ENCODE results near the gene BANK1.

The BANK1 gene

DNA sequence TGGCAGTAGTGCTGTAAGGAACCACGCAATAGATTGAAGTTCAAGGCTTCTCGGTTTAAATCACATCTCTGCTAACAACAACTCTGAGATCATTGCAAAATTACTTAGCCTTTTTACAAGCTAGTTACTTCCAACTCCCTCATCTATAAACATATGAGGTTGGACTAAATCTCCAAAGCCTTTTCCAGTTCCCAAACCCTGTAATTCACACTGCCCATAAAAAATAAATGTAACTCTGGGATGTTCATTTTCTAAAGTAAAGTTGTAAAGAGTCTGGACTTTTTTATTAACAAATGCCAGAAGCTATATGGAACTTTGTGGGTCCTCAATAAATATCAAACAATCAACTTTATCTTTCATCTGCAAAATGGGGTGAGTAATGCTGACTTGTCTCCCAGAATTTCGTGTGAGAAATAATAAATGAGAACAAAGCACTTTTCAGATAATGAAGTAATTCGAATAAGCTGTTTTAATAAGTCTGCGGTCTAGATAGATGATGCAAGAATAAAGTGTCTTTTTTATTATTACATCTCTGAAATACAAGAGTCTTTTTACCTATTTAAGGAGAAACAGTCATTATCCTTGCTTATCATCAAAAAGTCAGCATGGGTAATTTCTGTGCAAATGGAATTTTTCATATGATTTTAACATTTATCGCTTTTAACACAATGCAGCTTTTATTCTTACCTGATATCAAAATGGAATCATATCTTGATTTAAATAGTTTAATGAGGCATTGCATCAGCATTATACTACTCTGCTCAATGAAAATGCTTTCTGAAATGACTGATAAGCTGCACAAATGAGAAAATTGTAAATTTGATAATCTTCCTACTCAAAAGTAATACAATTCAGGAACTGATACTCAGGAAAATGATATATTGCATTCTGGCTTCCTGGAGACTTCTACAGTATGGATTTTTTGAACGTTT lies 252.6 kb downstream of the BANK1 start:
- Histone ChIP-seq H3K4me1 (ENCODE audit: control insufficient read depth, low read depth, low read length) (no peaks in the 10 kb centered on the region), H3K9me3 (ENCODE audit: control insufficient read depth, low read depth, low read length) (no peaks in the 10 kb centered on the region), H3K4me3 (ENCODE audit: low read length) (no peak overlapping the region), H3K27me3 (ENCODE audit: control insufficient read depth, insufficient read depth, low read length) (no peaks in the 10 kb centered on the region), H3K36me3 (ENCODE audit: control insufficient read depth, low read depth, low read length) (no peaks in the 10 kb centered on the region), H3K27ac (ENCODE audit: low read length) (no peak overlapping the region), H3K9ac (ENCODE audit: low read length) (no peak overlapping the region)

DNA sequence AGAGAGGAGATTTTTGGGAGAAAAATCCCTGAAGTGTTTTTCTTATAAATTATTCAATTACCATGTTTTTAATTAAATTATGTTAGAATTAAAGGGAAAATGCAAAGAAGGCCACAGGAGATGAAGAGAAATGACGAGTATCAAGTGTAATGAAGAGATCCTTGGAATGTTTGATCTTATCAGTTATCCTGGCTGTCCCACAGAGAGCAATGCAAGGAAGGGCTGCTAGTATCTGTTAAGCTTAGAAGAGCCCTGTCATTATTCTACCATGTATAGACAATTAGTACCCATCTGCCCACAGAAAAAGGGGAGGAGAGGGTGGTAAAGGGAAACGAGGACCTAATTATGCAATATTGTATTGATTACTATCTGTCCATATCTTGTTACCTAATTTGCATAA lies 257.1 kb downstream of the BANK1 start:
- Histone ChIP-seq H3K27me3 (ENCODE audit: control insufficient read depth, insufficient read depth, low read length) (no peaks in the 10 kb centered on the region), H3K9me3 (ENCODE audit: control insufficient read depth, low read depth, low read length) (no peaks in the 10 kb centered on the region), H3K4me3 (ENCODE audit: low read length) (no peak overlapping the region), H3K36me3 (ENCODE audit: control insufficient read depth, low read depth, low read length) (no peaks in the 10 kb centered on the region), H3K9ac (ENCODE audit: low read length) (no peak overlapping the region), H3K4me1 (ENCODE audit: control insufficient read depth, low read depth, low read length) (no peaks in the 10 kb centered on the region), H3K27ac (ENCODE audit: low read length) (no peak overlapping the region)

DNA sequence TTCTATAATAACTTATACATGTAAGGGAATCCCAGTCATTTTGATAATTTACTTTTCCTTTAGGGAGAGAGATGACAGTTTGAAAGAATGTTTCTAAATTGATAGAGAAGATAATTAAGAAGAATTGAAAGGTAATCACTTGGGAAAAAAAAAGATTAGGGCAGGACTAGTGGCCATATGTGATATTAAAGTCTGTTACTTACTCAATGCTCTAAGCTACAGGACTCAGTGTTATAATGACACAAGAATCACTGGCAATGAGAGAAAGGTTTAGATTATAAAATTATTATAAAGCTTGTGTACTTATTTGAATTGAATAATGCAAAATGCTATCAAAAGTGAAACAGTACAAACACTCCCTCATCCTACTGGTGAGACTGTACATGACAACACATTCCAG lies 265.3 kb downstream of the BANK1 start:
- H3K27me3 ChIP-seq (ENCODE audit: control insufficient read depth, insufficient read depth, low read length): no peaks in the 10 kb centered on the region
- H3K9ac ChIP-seq (ENCODE audit: low read length): no peak overlapping the region
- no peak overlapping the region for H3K27ac ChIP-seq (ENCODE audit: low read length)
- H3K36me3 ChIP-seq (ENCODE audit: control insufficient read depth, low read depth, low read length): no peaks in the 10 kb centered on the region
- no peak overlapping the region for H3K4me3 ChIP-seq (ENCODE audit: low read length)
- no peaks in the 10 kb centered on the region for H3K9me3 ChIP-seq (ENCODE audit: control insufficient read depth, low read depth, low read length)
- H3K4me1 ChIP-seq (ENCODE audit: control insufficient read depth, low read depth, low read length): no peaks in the 10 kb centered on the region

DNA sequence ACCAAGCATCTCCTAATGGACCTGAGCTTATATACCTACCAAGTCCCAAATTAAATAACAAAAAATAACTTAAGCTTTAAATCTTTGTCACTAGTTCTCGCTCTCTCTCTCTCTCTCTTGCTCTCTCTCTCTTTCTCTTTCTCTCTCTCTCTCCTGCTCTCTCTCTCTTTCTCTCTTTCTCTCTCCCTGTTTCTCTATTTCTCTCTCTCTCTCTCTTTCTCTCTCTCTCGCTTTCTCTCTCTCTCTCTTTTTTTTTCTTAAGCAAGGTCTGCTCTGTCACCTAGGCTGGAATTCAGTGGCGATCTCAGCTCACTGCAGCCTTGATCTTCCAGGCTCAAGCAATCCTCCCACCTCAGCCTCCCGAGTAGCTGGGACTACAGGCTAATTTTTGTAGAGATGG lies 266.6 kb downstream of the BANK1 start:
- Histone ChIP-seq H3K27me3 (ENCODE audit: control insufficient read depth, insufficient read depth, low read length) (no peaks in the 10 kb centered on the region), H3K4me3 (ENCODE audit: low read length) (no peak overlapping the region)

DNA sequence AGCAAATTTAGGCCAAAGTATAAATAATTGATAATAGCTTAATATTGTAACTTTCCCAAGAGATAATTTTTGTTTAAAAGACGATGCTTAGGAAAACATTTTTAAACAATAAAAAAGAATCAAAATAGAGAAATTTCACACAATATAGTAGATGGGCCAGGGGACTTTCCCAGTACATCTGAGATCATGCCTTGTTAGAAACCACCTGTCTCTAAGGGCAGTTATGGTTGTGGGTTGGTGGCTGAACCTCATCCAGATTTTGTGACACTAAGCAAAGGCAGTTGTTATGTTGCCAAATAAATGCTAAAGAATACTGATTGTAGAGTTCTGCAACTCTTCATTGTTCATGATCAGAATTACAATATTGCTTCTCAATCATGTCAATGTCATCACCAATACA lies 270.6 kb downstream of the BANK1 start:
- Histone ChIP-seq H3K27me3 (ENCODE audit: control insufficient read depth, insufficient read depth, low read length) (no peaks in the 10 kb centered on the region), H3K27ac (ENCODE audit: low read length) (no peak overlapping the region), H3K9me3 (ENCODE audit: control insufficient read depth, low read depth, low read length) (no peaks in the 10 kb centered on the region), H3K4me1 (ENCODE audit: control insufficient read depth, low read depth, low read length) (no peaks in the 10 kb centered on the region), H3K36me3 (ENCODE audit: control insufficient read depth, low read depth, low read length) (no peaks in the 10 kb centered on the region), H3K9ac (ENCODE audit: low read length) (no peak overlapping the region), H3K4me3 (ENCODE audit: low read length) (no peak overlapping the region)

More for the DNA sequence above, 266.6 kb downstream of the BANK1 start:
- no peaks in the 10 kb centered on the region for H3K4me1 ChIP-seq (ENCODE audit: control insufficient read depth, low read depth, low read length)
- H3K9ac ChIP-seq (ENCODE audit: low read length): no peak overlapping the region
- no peak overlapping the region for H3K27ac ChIP-seq (ENCODE audit: low read length)
- H3K36me3 ChIP-seq (ENCODE audit: control insufficient read depth, low read depth, low read length): no peaks in the 10 kb centered on the region
- no peaks in the 10 kb centered on the region for H3K9me3 ChIP-seq (ENCODE audit: control insufficient read depth, low read depth, low read length)

DNA sequence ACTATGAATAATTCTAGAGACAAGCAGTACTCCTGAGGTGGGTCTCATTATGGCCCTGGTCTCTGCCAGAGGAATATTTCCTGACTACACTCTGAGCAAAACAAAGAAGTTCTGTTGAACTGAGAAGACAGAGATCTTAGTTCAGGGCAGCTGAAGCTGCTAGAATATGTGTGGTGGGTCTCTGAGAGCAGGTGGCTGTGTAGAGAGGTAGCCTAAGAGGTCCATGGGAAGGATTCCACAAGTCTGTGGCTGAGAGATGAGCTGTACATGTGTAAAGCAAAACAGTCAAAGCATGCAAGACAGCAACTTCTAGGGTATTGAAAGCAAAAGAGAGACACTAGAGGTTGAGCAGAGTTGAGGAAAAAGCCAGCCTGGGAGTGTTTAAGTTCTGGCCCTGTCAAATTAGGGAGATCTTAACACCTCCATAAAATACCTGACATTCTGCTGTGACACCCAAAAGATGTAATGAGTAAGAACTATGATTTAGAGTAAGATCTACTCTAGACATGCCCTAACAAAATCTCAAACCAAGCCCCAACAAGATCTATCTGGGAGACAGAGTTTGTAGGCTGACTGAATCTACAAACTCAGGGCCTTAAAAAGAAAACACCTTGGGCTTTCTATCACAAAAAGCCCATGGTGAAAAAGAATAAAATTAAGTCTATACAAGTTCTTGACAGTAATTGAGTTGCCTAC lies 274.4 kb downstream of the BANK1 start:
- H3K4me1 ChIP-seq (ENCODE audit: control insufficient read depth, low read depth, low read length): no peaks in the 10 kb centered on the region
- H3K27ac ChIP-seq (ENCODE audit: low read length): no peak overlapping the region

DNA sequence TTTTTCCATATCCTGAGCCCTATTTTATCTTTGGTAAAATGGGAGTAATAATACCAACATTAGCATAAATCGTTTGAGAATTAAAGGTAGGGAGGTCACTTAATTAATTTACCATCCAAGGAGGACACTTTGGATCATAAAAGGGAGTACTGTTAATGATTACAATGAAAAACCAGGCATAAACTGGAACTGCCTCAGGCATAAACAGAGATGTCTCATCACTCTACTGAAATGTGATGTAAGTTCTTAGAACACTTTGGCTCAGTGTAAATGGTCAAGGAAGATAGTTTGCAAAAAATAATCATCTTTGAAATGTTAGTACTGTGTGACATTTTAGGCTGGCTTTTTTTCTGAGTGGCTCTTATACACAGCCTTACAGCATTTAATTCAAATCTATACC lies 286.1 kb downstream of the BANK1 start:
- Histone ChIP-seq H3K9me3 (ENCODE audit: control insufficient read depth, low read depth, low read length) (no peaks in the 10 kb centered on the region), H3K4me1 (ENCODE audit: control insufficient read depth, low read depth, low read length) (no peaks in the 10 kb centered on the region), H3K36me3 (ENCODE audit: control insufficient read depth, low read depth, low read length) (no peaks in the 10 kb centered on the region), H3K27me3 (ENCODE audit: control insufficient read depth, insufficient read depth, low read length) (no peaks in the 10 kb centered on the region), H3K4me3 (ENCODE audit: low read length) (no peak overlapping the region), H3K27ac (ENCODE audit: low read length) (no peak overlapping the region), H3K9ac (ENCODE audit: low read length) (no peak overlapping the region)

More for the DNA sequence above, 274.4 kb downstream of the BANK1 start:
- Histone ChIP-seq H3K4me3 (ENCODE audit: low read length) (no peak overlapping the region), H3K9me3 (ENCODE audit: control insufficient read depth, low read depth, low read length) (no peaks in the 10 kb centered on the region), H3K36me3 (ENCODE audit: control insufficient read depth, low read depth, low read length) (no peaks in the 10 kb centered on the region), H3K27me3 (ENCODE audit: control insufficient read depth, insufficient read depth, low read length) (no peaks in the 10 kb centered on the region), H3K9ac (ENCODE audit: low read length) (no peak overlapping the region)

DNA sequence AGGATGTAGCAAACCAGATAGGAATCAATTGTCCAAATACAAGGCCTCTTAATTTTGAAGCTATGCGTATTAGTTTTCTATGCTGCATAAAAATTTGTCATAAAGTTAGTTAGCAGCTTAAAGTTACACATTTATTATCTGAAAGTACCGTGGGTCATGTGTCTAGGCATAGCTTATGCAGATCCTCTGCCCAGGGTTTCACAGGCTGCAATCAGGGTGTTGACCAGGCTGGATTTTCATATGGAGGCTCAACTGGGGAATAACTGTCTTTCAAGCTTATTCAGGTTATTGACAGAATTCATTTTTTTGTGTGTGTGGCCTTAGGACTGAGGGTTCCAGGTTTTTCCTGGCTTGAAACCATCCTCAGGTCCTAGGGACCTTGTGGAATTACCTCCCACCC lies 289.7 kb downstream of the BANK1 start:
- H3K4me1 ChIP-seq (ENCODE audit: control insufficient read depth, low read depth, low read length): no peaks in the 10 kb centered on the region
- H3K36me3 ChIP-seq (ENCODE audit: control insufficient read depth, low read depth, low read length): no peaks in the 10 kb centered on the region
- H3K27ac ChIP-seq (ENCODE audit: low read length): no peak overlapping the region
- H3K9me3 ChIP-seq (ENCODE audit: control insufficient read depth, low read depth, low read length): no peaks in the 10 kb centered on the region
- no peaks in the 10 kb centered on the region for H3K27me3 ChIP-seq (ENCODE audit: control insufficient read depth, insufficient read depth, low read length)
- no peak overlapping the region for H3K9ac ChIP-seq (ENCODE audit: low read length)
- H3K4me3 ChIP-seq (ENCODE audit: low read length): no peak overlapping the region

DNA sequence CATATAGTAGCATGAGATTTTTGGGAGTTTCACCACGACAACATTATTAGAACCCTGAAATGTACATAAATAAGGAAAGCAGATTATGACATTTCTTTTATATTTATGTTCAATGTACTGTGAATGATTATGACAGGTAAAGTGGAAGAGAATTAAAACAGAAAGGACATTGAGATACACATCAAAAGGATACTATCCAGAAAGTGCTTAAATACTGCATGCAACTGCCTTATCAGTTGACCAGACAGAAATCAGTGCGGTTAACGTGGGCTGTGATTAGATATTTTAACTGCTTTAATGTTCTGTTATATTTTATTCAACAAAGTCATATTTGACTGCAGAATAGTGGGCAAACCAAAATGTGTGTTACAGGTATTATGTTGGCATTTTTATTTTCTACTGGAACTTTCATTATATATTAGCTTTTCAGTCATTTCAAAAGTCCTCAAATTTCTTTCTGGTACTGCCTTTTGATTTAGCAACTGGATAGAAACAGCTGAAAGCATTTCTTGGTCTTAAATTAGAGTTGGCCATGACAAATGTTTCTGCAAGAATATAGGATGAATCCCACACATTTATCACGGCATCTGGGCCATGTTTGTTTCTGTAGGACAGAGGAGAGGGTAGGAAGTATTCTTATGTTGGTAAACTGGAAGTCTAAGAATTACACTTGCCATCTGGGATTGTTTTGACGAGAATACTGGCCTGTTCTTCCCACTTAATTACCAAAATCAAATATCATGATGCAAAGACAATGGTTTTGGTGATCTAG lies 299.5 kb downstream of the BANK1 start:
- Histone ChIP-seq H3K9ac (ENCODE audit: low read length) (no peak overlapping the region), H3K27me3 (ENCODE audit: control insufficient read depth, insufficient read depth, low read length) (no peaks in the 10 kb centered on the region), H3K27ac (ENCODE audit: low read length) (no peak overlapping the region), H3K9me3 (ENCODE audit: control insufficient read depth, low read depth, low read length) (no peaks in the 10 kb centered on the region), H3K4me3 (ENCODE audit: low read length) (no peak overlapping the region), H3K4me1 (ENCODE audit: control insufficient read depth, low read depth, low read length) (no peaks in the 10 kb centered on the region), H3K36me3 (ENCODE audit: control insufficient read depth, low read depth, low read length) (no peaks in the 10 kb centered on the region)

DNA sequence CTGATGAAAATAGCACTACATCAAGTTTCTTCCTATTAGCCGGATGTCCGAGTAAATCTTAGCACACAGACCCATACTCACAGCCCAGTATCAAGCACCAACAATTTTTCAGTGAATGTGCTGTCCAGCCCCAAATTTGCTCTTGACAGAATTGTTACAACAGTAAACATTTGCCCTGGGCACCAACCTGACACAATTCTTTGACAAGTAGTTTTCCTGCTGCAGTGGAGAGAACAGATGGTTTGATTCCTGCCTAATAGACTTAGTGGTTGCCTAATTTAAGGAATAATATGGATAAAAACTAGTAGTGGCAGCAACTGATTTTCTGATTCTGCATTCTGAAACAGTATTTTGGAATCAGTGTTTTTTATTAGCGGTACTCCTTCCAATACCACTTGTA lies 301.1 kb downstream of the BANK1 start:
- H3K36me3 ChIP-seq (ENCODE audit: control insufficient read depth, low read depth, low read length): no peaks in the 10 kb centered on the region
- H3K9ac ChIP-seq (ENCODE audit: low read length): no peak overlapping the region
- H3K27ac ChIP-seq (ENCODE audit: low read length): no peak overlapping the region
- H3K4me1 ChIP-seq (ENCODE audit: control insufficient read depth, low read depth, low read length): no peaks in the 10 kb centered on the region
- no peaks in the 10 kb centered on the region for H3K9me3 ChIP-seq (ENCODE audit: control insufficient read depth, low read depth, low read length)
- no peaks in the 10 kb centered on the region for H3K27me3 ChIP-seq (ENCODE audit: control insufficient read depth, insufficient read depth, low read length)
- no peak overlapping the region for H3K4me3 ChIP-seq (ENCODE audit: low read length)

DNA sequence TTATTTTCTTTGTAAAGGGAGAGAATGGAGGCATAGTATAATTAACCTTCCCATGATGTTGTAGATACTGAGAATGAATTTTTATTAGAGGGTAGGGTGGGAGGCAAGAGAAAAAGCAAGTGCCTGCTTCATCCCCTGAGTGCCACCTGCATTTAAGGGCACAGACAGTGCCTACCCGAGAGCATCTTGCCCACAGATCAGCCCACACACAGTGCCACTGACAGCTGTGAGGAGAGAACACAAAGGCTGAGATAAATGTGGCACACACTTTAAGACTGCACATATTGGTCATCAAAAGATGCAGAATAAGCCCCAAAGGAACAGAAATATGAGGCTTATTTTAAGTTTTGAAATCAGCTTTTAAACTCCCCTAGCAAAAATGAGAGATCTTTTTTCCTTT lies 304.0 kb downstream of the BANK1 start:
- H3K9ac ChIP-seq (ENCODE audit: low read length): no peak overlapping the region
- no peaks in the 10 kb centered on the region for H3K4me1 ChIP-seq (ENCODE audit: control insufficient read depth, low read depth, low read length)
- no peak overlapping the region for H3K27ac ChIP-seq (ENCODE audit: low read length)
- no peaks in the 10 kb centered on the region for H3K9me3 ChIP-seq (ENCODE audit: control insufficient read depth, low read depth, low read length)
- no peaks in the 10 kb centered on the region for H3K36me3 ChIP-seq (ENCODE audit: control insufficient read depth, low read depth, low read length)
- H3K4me3 ChIP-seq (ENCODE audit: low read length): no peak overlapping the region
- H3K27me3 ChIP-seq (ENCODE audit: control insufficient read depth, insufficient read depth, low read length): no peaks in the 10 kb centered on the region
